ENCODE results near the gene CBX8.

CBX8 gene

GRCh38 chr17:79808763-79809529 lies 12.1 kb upstream of the CBX8 start:
- FAIRE-seq (no peak), DNase-seq (ENCODE audit: insufficient read length, low spot score) (no peak)

- DNase-seq (ENCODE audit: insufficient read length, low spot score) (no peak), FAIRE-seq (no peak)
Observed at GRCh38 chr17:79806863-79807720, 10.2 kb upstream of the CBX8 start.

- no peak for FAIRE-seq
- DNase-seq (ENCODE audit: insufficient read length, low spot score) = no peak
Observed at GRCh38 chr17:79806446-79806760, 9.5 kb upstream of the CBX8 start.

- DNase-seq (ENCODE audit: insufficient read length, low spot score) = no peak
- FAIRE-seq = peak; percentile 18
Observed at GRCh38 chr17:79804856-79805696, 8.2 kb upstream of the CBX8 start.

- DNase-seq (ENCODE audit: insufficient read length, low spot score) = no peak
- peak; percentile 89 for FAIRE-seq
Observed at GRCh38 chr17:79803997-79804855, 7.3 kb upstream of the CBX8 start.

GRCh38 chr17:79803421-79803996 lies 6.6 kb upstream of the CBX8 start:
- no peak for DNase-seq (ENCODE audit: insufficient read length, low spot score)
- FAIRE-seq = no peak

GRCh38 chr17:79802736-79803420 lies 6.0 kb upstream of the CBX8 start:
- DNase-seq (ENCODE audit: insufficient read length, low spot score) (no peak), FAIRE-seq (no peak)

- DNase-seq (ENCODE audit: insufficient read length, low spot score) = no peak
- no peak for FAIRE-seq
Observed at GRCh38 chr17:79802039-79802735, 5.3 kb upstream of the CBX8 start.

GRCh38 chr17:79801156-79802038 lies 4.5 kb upstream of the CBX8 start:
- FAIRE-seq = no peak

GRCh38 chr17:79800325-79801155 lies 3.7 kb upstream of the CBX8 start:
- peak; percentile 76 for FAIRE-seq
- DNase-seq (ENCODE audit: insufficient read length, low spot score) = no peak

More at GRCh38 chr17:79801156-79802038, 4.5 kb upstream of the CBX8 start:
- no peak for DNase-seq (ENCODE audit: insufficient read length, low spot score)

GRCh38 chr17:79799538-79800324 lies 2.9 kb upstream of the CBX8 start:
- DNase-seq (ENCODE audit: insufficient read length, low spot score) (no peak), FAIRE-seq (no peak)

- no peak for FAIRE-seq
- DNase-seq (ENCODE audit: insufficient read length, low spot score) = no peak
Observed at GRCh38 chr17:79799174-79799537, 2.3 kb upstream of the CBX8 start.

GRCh38 chr17:79798299-79799173 lies 1.7 kb upstream of the CBX8 start:
- FAIRE-seq = no peak
- DNase-seq (ENCODE audit: insufficient read length, low spot score) = no peak

GRCh38 chr17:79797492-79798298 lies 818 bp upstream of the CBX8 start:
- FAIRE-seq (no peak), DNase-seq (ENCODE audit: insufficient read length, low spot score) (no peak)

GRCh38 chr17:79796444-79796762 lies 474 bp downstream of the CBX8 start:
- DNase-seq (ENCODE audit: insufficient read length, low spot score) (no peak), FAIRE-seq (no peak)
